ENCODE measurements around the gene ASPSCR1. TPM values are rescaled to one million over a fixed set of nuclear protein-coding genes. Genes with fewer than 3 reads are reported as not detected.

ASPSCR1 gene
- total RNA-seq, 1 experiment from 2014 or later: 37.7 TPM

DNA sequence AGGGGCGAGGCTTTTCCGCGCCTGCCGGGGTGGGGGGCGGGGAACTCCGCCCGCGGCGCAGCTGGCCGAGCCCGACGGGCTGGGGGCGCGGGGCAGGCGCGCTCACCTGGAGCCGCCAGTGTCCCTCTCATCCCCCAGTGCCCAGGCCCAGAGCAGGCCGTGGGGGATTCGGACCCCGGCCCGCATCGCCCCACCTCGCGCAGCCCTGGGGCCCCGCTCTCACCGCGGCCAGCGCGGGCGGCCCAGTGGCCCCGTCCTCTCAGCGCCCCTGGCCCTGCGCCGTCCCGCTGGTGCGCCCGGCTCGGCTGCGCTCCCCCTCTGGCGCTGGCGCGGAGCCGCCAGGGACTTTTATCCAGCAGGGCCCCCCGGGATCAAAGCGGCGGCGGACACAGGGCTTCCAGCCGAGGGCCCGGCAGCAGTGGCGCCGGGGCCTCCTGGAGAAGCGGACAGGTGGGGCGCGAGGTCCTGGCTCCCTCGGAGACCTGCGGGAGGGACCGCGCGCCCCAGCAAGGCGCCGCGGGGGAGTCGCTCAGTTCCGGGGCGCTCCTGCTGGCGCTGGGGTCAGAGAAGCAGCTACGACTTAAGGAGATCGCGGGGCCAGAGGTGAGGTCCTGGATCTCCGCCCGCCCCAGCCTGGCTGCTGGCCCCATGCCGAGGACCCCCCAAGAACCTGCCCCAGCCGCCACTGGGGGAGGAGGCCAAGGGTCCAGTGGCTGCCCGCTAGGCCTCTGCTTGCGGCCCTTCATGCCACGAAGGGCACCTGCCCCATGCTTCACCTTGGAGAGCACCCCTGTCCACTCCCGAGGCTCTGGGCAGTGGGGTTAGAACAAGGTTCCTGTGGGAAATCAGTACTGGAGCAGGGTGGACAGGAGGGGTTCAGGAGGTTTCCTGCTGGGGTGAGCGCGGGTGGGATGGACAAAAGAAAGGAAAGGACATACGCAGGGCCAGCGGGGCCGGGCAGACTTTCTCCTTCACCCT is 15.6 kb upstream of the ASPSCR1 start:
- H3K4me3 Mint-ChIP-seq (ENCODE audit: low read depth, unreplicated experiment): peak overlapping the region; percentile 32
- intact Hi-C loops (cut with micrococcal nuclease; ENCODE audit: unreplicated experiment): loop anchor here (2.0 kb wide), 1 partner anchor 59 kb away; no protein-coding TSS in a partner anchor
- H3K27ac Mint-ChIP-seq (ENCODE audit: unreplicated experiment): no peak overlapping the region
- peaks cover 77% of the 10 kb centered on the region for H3K27me3 Mint-ChIP-seq (ENCODE audit: unreplicated experiment)
- no TSS peak for BruUV-seq (replicated peaks)
- peaks cover 6% of the 10 kb centered on the region for H3K36me3 Mint-ChIP-seq (ENCODE audit: insufficient read depth, unreplicated experiment)
- no peaks in the 10 kb centered on the region for H3K4me1 Mint-ChIP-seq (ENCODE audit: low read depth, unreplicated experiment)
- TF ChIP-seq, protein P1, sequence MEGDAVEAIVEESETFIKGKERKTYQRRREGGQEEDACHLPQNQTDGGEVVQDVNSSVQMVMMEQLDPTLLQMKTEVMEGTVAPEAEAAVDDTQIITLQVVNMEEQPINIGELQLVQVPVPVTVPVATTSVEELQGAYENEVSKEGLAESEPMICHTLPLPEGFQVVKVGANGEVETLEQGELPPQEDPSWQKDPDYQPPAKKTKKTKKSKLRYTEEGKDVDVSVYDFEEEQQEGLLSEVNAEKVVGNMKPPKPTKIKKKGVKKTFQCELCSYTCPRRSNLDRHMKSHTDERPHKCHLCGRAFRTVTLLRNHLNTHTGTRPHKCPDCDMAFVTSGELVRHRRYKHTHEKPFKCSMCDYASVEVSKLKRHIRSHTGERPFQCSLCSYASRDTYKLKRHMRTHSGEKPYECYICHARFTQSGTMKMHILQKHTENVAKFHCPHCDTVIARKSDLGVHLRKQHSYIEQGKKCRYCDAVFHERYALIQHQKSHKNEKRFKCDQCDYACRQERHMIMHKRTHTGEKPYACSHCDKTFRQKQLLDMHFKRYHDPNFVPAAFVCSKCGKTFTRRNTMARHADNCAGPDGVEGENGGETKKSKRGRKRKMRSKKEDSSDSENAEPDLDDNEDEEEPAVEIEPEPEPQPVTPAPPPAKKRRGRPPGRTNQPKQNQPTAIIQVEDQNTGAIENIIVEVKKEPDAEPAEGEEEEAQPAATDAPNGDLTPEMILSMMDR (IDR thresholded peaks at IDR 0.05; ENCODE audit: unreplicated experiment): no peak
- DNase-seq: no peak
- CTCF ChIA-PET: no interaction called here
- H3K9me3 Mint-ChIP-seq (ENCODE audit: low read depth, unreplicated experiment): no peaks in the 10 kb centered on the region

DNA sequence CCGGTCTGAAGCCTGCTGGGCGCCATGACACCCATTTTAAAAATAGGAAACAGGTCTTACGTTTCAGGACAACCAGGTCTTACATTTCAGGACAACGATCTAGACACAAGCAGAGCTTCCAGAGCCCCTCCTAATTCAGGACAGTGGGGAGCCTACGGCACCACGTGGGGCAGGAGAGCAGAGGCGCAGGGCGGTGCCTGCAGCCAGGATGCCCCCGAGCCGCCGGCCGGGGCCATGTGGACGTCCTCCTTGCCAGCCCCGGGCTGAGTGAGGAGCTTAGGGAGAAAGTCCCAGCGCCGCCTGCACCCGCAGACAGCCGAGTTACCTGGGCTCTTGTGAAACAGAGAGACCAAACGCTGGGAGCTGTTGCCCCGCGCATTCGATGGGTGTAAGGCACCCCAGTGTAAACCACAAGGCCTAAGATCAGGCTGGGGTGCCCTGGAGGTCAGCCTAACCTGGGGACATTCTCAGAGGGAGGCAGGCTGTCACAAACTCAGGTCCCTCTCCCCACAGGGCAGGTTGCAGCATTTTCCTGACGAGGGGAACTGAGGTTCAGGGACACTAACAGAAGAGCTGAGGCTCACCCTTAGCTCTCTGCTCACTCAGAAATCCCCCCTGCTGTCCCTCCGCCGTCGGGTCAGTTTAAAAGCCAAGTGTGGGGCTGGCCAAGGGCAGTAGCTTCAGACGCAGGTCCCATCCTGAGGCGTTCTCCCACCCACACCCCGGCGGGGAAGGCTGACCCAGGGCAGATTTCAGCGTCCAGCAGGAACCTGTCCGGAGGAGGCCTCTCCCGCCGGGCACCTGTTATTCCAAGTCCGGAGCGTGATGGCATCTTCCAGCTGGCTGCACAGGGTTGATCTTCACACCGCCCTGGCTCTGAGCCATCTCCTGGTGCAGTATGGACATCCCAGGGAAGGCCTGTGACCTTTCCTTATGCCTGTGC is 14.7 kb upstream of the ASPSCR1 start:
- H3K27me3 Mint-ChIP-seq (ENCODE audit: unreplicated experiment): peaks cover 70% of the 10 kb centered on the region
- no peak overlapping the region for H3K27ac Mint-ChIP-seq (ENCODE audit: unreplicated experiment)
- BruUV-seq (replicated peaks): no TSS peak
- H3K4me1 Mint-ChIP-seq (ENCODE audit: low read depth, unreplicated experiment): no peaks in the 10 kb centered on the region
- intact Hi-C loops (cut with micrococcal nuclease; ENCODE audit: unreplicated experiment): no loop called here
- DNase-seq: no peak
- no peaks in the 10 kb centered on the region for H3K9me3 Mint-ChIP-seq (ENCODE audit: low read depth, unreplicated experiment)
- peaks cover 6% of the 10 kb centered on the region for H3K36me3 Mint-ChIP-seq (ENCODE audit: insufficient read depth, unreplicated experiment)
- CTCF ChIA-PET: interaction anchor here (0.9 kb wide), 1 partner anchor 30 kb away, joined by 3 read pairs; no protein-coding TSS in a partner anchor
- peak overlapping the region; percentile 32 for H3K4me3 Mint-ChIP-seq (ENCODE audit: low read depth, unreplicated experiment)
- TF ChIP-seq, protein P1 (IDR thresholded peaks at IDR 0.05; ENCODE audit: unreplicated experiment): no peak

DNA sequence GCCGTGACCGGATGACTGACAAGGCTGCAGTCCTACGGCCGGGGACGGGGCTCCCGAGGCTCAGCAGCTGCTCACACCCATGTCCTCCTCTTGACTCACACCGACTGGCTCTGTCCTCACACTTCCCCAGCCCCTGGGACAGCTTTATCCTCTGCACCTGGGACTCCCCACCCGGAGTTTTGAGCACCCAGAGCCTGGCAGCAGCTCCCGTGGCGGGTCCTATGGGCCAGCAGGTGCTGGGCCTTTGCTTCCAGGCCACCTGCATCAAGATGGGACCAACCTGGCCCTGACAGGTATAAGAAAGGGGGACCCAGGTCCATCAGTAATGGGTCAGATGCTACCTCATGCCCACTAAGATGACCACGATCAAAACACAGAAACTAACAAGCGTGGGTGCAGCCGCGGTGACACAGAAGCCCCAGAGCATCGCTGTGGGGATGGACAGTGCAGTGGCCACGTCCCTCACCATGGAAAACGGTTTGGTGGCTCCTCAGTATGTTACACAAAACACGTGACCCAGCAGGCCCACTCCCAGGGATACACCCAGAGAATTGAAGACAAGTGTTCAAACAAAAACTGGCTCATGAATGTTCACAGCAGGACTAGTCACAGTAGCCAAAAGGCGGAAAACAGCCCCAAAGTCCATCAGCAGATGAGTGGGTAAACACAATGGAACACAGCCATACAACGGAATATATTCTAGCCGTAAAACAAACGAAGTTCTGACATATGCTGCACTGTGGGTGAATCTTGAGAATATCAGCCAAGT is 13.2 kb upstream of the ASPSCR1 start:
- Mint-ChIP-seq H3K4me3 (ENCODE audit: low read depth, unreplicated experiment) (no peak overlapping the region), H3K4me1 (ENCODE audit: low read depth, unreplicated experiment) (no peaks in the 10 kb centered on the region), H3K27me3 (ENCODE audit: unreplicated experiment) (peaks cover 55% of the 10 kb centered on the region), H3K36me3 (ENCODE audit: insufficient read depth, unreplicated experiment) (peaks cover 6% of the 10 kb centered on the region), H3K9me3 (ENCODE audit: low read depth, unreplicated experiment) (no peaks in the 10 kb centered on the region), H3K27ac (ENCODE audit: unreplicated experiment) (no peak overlapping the region)
- no peak for DNase-seq
- CTCF ChIA-PET: no interaction called here
- TF ChIP-seq, protein P1 (IDR thresholded peaks at IDR 0.05; ENCODE audit: unreplicated experiment): no peak
- no TSS peak for BruUV-seq (replicated peaks)
- intact Hi-C loops (cut with micrococcal nuclease; ENCODE audit: unreplicated experiment): no loop called here

Data from Calu3 (cell line).